ENCODE results near the gene ZNF837.

ZNF837 gene

GRCh38 chr19:58393725-58394033, 12.8 kb upstream of the ZNF837 start:
- no peaks in the 10 kb centered on the region for H3K4me1 ChIP-seq (ENCODE audit: control insufficient read depth, insufficient read depth, low read length)
- TF ChIP-seq ZNF843 (tag by site-specific recombination; IDR thresholded peaks at IDR 0.05) (no peak), ZNF26 (tag by site-specific recombination; IDR thresholded peaks at IDR 0.05) (no peak), GLIS1 (tag by site-specific recombination; IDR thresholded peaks at IDR 0.05) (peak; percentile 61; the same call in 1 of the 2 replicates), ZNF223 (tag by site-specific recombination; IDR thresholded peaks at IDR 0.05) (no peak), ZNF830 (tag by site-specific recombination; IDR thresholded peaks at IDR 0.05; ENCODE audit: low read depth) (no peak), ZNF146 (tag by site-specific recombination; IDR thresholded peaks at IDR 0.05) (no peak)
- TF ChIP-seq, protein P1, sequence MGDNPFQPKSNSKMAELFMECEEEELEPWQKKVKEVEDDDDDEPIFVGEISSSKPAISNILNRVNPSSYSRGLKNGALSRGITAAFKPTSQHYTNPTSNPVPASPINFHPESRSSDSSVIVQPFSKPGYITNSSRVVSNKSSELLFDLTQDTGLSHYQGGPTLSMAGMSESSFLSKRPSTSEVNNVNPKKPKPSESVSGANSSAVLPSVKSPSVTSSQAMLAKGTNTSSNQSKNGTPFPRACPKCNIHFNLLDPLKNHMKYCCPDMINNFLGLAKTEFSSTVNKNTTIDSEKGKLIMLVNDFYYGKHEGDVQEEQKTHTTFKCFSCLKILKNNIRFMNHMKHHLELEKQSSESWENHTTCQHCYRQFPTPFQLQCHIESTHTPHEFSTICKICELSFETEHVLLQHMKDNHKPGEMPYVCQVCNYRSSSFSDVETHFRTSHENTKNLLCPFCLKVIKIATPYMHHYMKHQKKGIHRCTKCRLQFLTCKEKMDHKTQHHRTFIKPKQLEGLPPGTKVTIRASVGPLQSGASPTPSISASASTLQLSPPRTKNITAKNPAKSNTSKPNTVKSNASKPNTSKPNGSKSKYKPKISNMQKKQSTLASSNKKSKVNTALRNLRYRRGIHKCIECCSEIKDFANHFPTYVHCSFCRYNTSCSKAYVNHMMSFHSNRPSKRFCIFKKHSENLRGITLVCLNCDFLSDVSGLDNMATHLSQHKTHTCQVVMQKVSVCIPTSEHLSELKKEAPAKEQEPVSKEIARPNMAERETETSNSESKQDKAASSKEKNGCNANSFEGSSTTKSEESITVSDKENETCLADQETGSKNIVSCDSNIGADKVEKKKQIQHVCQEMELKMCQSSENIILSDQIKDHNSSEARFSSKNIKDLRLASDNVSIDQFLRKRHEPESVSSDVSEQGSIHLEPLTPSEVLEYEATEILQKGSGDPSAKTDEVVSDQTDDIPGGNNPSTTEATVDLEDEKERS (tag by site-specific recombination; IDR thresholded peaks at IDR 0.05): no peak
- H3K27ac ChIP-seq (ENCODE audit: extremely low read depth, low read depth, low read length): no peak overlapping the region
- ChIA-PET CTCF (no interaction called here), POLR2A (no interaction called here)
- H3K36me3 ChIP-seq (ENCODE audit: control insufficient read depth in 2 of 2, insufficient read depth in 1 of 2, low read length in 2 of 2): peaks cover 59 to 71% of the 10 kb centered on the region in 2 experiments
- no peak overlapping the region for H3K4me3 ChIP-seq (ENCODE audit: low read depth, low read length)
- no peaks in the 10 kb centered on the region for H3K9me3 ChIP-seq (ENCODE audit: control insufficient read depth, insufficient read depth, low read depth, low read length)

- Histone ChIP-seq H3K27ac (ENCODE audit: extremely low read depth, low read depth, low read length) (no peak overlapping the region), H3K9me3 (ENCODE audit: control insufficient read depth, insufficient read depth, low read depth, low read length) (no peaks in the 10 kb centered on the region), H3K4me1 (ENCODE audit: control insufficient read depth, insufficient read depth, low read length) (peaks cover 3% of the 10 kb centered on the region; the same call in 1 of the 2 replicates), H3K4me3 (ENCODE audit: low read depth, low read length) (no peak overlapping the region), H3K36me3 (ENCODE audit: control insufficient read depth in 2 of 2, insufficient read depth in 1 of 2, low read length in 2 of 2) (peaks cover 64 to 76% of the 10 kb centered on the region in 2 experiments)
- no peak for TF ChIP-seq ZNF623 (tag by site-specific recombination; IDR thresholded peaks at IDR 0.05)
- TF ChIP-seq ZNF423 (tag by site-specific recombination; IDR thresholded peaks at IDR 0.05): no peak
- TF ChIP-seq ZNF354C (tag by site-specific recombination; IDR thresholded peaks at IDR 0.05; ENCODE audit: borderline replicate concordance, low read depth): no peak
- no peak for TF ChIP-seq ZNF692 (tag by site-specific recombination; IDR thresholded peaks at IDR 0.05)
- TF ChIP-seq INSM2 (tag by site-specific recombination; IDR thresholded peaks at IDR 0.05): no peak
- no peak for TF ChIP-seq PRDM10 (tag by site-specific recombination; IDR thresholded peaks at IDR 0.05)
- no peak for TF ChIP-seq ZNF404 (tag by site-specific recombination; IDR thresholded peaks at IDR 0.05)
- TF ChIP-seq ZNF19 (tag by site-specific recombination; IDR thresholded peaks at IDR 0.05; ENCODE audit: low read depth): no peak
- TF ChIP-seq ZNF571 (tag by site-specific recombination; IDR thresholded peaks at IDR 0.05): no peak
- TF ChIP-seq WT1 (tag by site-specific recombination; IDR thresholded peaks at IDR 0.05): no peak
- no peak for TF ChIP-seq HOXA7 (CRISPR knock-in tag; IDR thresholded peaks at IDR 0.05; ENCODE audit: borderline replicate concordance)
- no peak for TF ChIP-seq ZNF785 (tag by site-specific recombination; IDR thresholded peaks at IDR 0.05)
- TF ChIP-seq ZNF248 (tag by site-specific recombination; IDR thresholded peaks at IDR 0.05): no peak
- no peak for TF ChIP-seq ZNF223 (tag by site-specific recombination; IDR thresholded peaks at IDR 0.05)
- TF ChIP-seq ZNF174 (tag by site-specific recombination; IDR thresholded peaks at IDR 0.05): no peak
- POLR2A ChIA-PET: interaction anchor here (1.9 kb wide), 2 partner anchors 15 to 31 kb away, joined by 4 to 9 read pairs; partner anchors contain the start of genes ZNF497 and ZNF584
- CTCF ChIA-PET: interaction anchor here (1.2 kb wide), 1 partner anchor 126 kb away, joined by 4 read pairs; the partner anchor contains the start of gene ZBTB45
These were observed 12.3 kb upstream of the ZNF837 start for GRCh38 chr19:58392945-58393724.

Data from HEK293 (cell line).